WERI-Rb-1 (cell line): ENCODE measurements around the gene C2orf81.

ENCODE experiments used
- DNase-seq: peaks from one replicate; pipeline ENCODE4 v3.0.0-alpha.2; 2020
- H3K27ac ChIP-seq: fragments of 250-450 bp; sonication (Bioruptor Pico); 2 replicates; pipeline ENCODE4 v1.5.1; 2020; ENCODE audit warnings: mild to moderate bottlenecking, moderate library complexity
- H3K27me3 ChIP-seq: fragments of 250-450 bp; sonication (Bioruptor Pico); 2 replicates; pipeline ENCODE4 v1.5.1; 2021; ENCODE audit warnings: mild to moderate bottlenecking, low read depth, moderate library complexity; ENCODE audit not compliant: insufficient read depth, severe bottlenecking
- H3K36me3 ChIP-seq: fragments of 250-450 bp; sonication (Bioruptor Pico); 2 replicates; pipeline ENCODE4 v1.5.1; 2020; ENCODE audit warnings: mild to moderate bottlenecking, moderate library complexity
- H3K4me3 ChIP-seq: 2 replicates; pipeline ENCODE4 v1.5.1; 2011; ENCODE audit warnings: low read depth, mild to moderate bottlenecking, control low read depth, low read length
- H3K9me3 ChIP-seq: fragments of 250-450 bp; sonication (Bioruptor Pico); 2 replicates; pipeline ENCODE4 v1.5.1; 2021; ENCODE audit warnings: mild to moderate bottlenecking, moderate library complexity; ENCODE audit not compliant: severe bottlenecking
- CTCF ChIP-seq: IDR thresholded peaks from 2 replicates; pipeline ENCODE4 v1.5.1; 2011; ENCODE audit warnings: low read depth, mild to moderate bottlenecking, control low read depth, inconsistent platforms, low read length

C2orf81 gene

DNA sequence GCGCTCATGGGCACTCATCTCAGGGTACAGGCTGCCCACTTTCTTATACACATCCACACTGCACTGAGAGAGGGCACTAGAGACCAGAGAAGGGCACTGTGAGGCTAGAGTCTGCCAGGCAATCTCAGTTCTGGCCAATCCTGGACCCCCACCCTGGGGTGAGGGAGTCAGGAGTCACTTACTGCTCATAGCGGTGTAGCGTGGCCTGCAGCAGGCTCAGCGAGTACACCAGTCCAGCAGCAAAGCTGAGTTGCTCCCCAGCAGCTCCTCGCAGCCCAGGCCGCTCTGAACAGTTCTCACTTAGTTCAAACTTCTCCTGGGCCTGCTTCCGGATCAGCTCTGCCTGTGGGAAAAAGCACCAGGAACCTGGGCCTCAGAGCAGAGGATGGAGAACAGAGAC lies 53.6 kb downstream of the C2orf81 start:
- H3K27ac ChIP-seq, result no peak overlapping the region
- DNase-seq, result no peak
- H3K9me3 ChIP-seq, result no peaks in the 10 kb centered on the region
- no peak for TF ChIP-seq CTCF
- H3K4me3 ChIP-seq, result no peak overlapping the region
- peaks cover 100% of the 10 kb centered on the region for H3K36me3 ChIP-seq
- H3K27me3 ChIP-seq, result no peaks in the 10 kb centered on the region

DNA sequence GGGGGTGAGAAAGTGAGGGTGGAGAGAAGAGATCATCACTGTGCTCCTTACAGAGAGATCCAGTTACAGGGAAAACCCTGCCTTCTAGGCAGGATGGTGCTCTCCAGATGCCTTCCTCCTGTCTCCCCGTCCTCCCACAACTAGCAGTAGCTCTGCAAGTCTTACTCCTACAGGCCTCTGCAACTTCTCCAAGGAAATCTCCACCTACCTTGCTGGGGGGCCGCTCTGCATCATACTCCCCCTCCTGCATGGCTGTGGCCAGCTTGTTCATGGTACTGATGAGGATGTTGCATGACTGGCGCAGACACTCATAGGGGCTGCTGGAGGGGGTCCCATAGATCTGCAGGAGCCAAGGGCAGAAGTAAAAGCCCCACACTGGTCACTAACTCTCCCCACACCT lies 55.4 kb downstream of the C2orf81 start:
- H3K27ac ChIP-seq, result no peak overlapping the region
- no peak for TF ChIP-seq CTCF
- H3K9me3 ChIP-seq, result no peaks in the 10 kb centered on the region
- DNase-seq, result no peak
- H3K36me3 ChIP-seq, result peaks cover 100% of the 10 kb centered on the region
- no peak overlapping the region for H3K4me3 ChIP-seq
- no peaks in the 10 kb centered on the region for H3K27me3 ChIP-seq

GRCh38 chr2:74364533-74365505 lies 56.6 kb downstream of the C2orf81 start:
- no peak for TF ChIP-seq CTCF
- H3K4me3 ChIP-seq, result no peak overlapping the region
- DNase-seq, result no peak
- H3K27me3 ChIP-seq, result no peaks in the 10 kb centered on the region
- H3K9me3 ChIP-seq, result no peaks in the 10 kb centered on the region
- peaks cover 100% of the 10 kb centered on the region for H3K36me3 ChIP-seq
- H3K27ac ChIP-seq, result no peak overlapping the region
